Measurements from ENCODE around the gene SGPL1.

The SGPL1 gene

GRCh38 chr10:70780772-70781171, 35.0 kb upstream of the SGPL1 start:
- no peak for DNase-seq

GRCh38 chr10:70781461-70782051, 34.2 kb upstream of the SGPL1 start:
- no peak for DNase-seq

- DNase-seq: no peak
Measured at GRCh38 chr10:70782086-70782745, 33.5 kb upstream of the SGPL1 start.

DNA sequence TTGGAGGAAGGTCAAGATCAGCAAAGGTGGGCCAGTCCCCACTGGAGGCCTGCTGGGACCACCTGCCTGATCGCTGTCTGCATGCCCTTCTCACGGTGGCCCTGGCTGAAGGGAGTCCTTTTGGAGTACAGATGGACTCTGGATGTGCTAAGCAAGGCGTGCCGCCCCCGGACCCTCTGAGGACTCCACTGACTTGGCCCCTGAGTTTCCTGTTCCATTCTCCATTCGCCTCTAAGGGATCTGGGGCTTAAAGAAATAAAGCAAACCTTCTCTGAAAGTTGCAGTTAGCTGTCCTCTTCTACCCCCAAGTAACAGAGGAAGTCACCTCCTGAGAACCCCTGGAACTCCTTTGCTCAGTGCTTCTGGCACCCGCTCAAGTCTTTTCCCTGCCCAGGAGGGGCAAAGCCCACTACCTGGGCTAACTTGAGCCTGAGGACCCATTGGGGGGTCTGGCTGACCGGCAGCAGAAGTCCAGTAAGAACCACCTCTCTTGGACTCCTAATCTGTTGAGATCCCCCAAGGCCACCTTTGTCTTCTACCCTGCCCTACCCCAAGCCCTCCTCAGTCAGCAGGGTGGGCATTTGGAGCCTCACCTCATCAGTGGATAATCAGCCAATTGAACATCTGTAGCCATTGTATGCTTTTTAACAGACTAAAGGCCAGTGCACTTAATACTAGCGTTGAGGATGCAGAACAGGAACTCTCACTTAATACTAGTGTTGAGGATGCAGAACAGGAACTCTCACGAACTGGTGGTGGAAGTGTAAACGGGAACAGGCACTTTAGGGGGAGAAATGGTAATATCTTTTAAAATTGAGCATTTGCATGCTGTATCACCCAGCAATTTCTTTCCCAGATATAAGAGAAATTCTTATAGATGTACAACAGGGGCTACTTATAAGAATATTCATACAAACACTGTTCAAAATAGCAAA, 32.7 kb upstream of the SGPL1 start:
- DNase-seq: no peak

DNA sequence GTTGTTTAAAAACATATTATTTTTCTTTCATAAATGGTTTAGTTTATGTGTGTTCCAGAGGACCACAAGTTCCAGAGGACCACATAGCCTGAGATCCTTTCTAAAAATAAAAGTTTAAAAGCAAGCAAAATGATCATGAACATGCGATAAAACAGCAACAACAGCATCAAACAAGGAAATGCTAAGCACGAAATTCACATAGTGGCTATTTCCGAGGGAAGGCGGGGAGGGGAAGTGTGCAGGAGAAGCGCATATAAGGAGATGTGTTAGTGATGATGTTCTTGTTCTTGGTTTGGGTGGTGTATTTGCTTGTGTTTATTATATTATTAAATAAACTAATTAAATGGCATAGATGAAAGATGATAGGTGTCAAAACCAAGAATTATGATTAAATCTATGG, 31.7 kb upstream of the SGPL1 start:
- DNase-seq: no peak

DNA sequence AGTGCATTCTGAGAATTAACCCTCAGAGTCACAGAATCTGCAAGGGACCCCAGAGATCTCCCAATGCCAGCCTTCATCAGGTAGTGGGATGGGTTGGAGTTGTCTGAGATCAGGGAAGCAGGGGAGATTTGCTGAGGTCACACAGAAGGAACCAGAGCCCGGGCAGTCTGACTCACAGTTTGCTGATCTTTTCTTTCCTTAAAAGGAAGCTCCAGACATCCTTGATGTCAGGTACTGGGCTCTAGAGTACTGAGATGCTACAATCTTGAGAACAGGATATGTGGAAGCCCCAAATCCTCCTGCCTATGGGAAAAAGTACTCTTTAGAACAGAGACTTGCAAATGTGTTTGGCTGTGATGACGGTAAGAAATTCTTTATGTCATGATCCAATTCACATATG, 31.3 kb upstream of the SGPL1 start:
- DNase-seq: no peak

- DNase-seq: no peak
Measured at GRCh38 chr10:70785190-70785589, 30.6 kb upstream of the SGPL1 start, which contains the start of gene TBATA. Gene TBATA, minus strand, starts transcription at chr10:70785377. Its CDS starts 1,998 bp downstream, at chr10:70783379.

DNA sequence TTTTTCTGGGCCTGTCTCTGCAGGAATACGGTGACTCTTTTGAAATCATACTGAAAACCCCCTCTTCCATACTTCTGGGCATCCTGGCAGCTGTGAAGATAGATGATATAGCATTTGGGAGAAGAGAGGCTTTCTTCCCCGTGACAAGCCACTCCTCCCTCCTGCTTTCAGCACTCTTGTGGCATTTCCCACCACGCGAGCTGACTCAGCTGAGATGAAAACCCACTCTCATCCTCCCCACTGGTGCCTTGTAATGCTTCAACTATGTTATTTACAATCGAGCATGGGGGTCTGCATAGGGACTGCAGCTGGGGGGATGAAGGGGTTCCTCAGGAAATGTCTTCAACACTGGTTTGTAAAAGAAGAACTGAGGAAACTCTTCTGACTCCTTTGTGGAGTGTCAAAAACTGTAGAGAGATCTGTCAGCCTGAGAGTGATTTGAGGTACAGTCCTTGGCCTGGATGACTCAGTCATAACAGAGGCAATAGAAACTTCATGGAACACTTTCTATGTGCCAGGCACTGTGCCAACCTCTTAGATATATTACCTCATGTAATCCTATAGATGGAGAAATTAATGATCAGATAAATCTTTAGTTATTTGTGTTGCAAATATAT, 28.8 kb upstream of the SGPL1 start:
- no peak for DNase-seq

- DNase-seq: no peak
Measured at GRCh38 chr10:70791386-70792039, 24.2 kb upstream of the SGPL1 start.

- DNase-seq: no peak
Measured at GRCh38 chr10:70795613-70796012, 20.1 kb upstream of the SGPL1 start.

DNA sequence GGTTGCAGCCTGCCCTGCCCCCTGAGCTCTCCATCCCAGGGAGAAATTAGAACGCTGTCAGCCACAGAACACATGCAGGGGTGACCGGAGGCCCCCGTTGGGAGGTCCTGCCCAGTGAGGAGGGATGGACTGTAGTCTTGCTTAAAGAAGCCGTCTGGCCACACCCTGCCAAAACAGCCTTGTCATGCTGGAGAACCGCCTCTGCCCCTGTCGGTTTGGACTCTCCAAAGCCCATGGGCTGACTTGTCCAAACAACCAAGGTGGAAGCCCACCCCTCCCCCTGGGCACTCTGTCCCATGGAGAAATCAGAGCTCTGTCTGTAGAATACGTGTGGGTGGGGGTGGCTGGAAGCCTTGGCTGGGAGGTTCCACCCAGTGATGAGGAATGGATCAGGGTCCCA, 17.9 kb upstream of the SGPL1 start:
- no peak for DNase-seq

- DNase-seq: no peak
Measured at GRCh38 chr10:70799124-70799523, 16.6 kb upstream of the SGPL1 start.

DNA sequence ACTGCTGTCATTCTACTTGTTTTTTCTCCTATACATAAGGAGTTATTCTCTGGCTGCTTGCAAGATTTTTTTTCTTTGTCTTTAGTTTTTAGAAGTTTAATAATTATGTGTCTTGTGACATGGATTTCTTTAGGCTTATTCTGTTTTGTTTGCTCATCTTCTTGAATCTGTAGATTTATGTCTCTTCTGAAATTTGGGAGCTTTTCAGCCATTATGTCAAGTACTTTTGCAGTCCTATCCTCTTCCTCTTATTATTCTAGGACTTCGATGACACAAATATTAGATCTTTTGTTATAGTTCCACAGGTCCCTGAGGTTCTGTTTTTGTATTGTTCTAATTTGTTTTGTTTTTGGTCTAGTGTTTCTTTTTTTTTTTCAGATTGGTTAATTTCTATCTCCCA, 13.9 kb upstream of the SGPL1 start:
- no peak for DNase-seq

GRCh38 chr10:70803775-70804420, 11.8 kb upstream of the SGPL1 start:
- DNase-seq: no peak

GRCh38 chr10:70804421-70804808, 11.3 kb upstream of the SGPL1 start:
- no peak for DNase-seq

DNA sequence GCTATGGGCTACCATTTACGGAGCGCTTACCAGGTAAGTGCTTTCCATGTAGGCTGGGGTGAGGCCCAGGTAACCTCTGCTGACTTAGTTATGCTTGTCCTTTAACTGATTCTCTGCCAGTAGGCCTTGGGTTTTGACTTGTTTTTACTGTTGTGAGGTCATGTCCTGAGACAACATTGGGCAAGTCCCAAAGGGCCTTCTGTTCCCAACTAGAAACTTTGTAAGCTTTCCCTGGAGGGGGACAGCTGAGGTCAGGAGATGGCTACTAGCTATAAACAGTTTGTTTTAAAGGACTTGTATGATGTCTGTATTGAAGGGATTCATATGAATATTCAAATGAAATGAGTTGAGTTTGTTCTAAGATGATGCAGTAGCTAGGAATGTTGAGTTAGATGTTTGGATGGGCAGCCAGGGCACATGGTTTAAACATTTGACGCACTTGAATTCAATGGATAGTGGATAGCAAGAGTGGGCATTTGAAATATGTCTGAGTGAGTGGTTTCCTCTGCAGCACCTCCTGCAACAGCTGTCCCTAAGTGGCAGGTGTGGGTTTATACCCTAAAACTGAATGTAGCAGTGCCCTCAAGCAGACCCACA, 10.0 kb upstream of the SGPL1 start:
- DNase-seq: no peak

- DNase-seq: no peak
Measured at GRCh38 chr10:70806841-70807240, 8.9 kb upstream of the SGPL1 start.

DNA sequence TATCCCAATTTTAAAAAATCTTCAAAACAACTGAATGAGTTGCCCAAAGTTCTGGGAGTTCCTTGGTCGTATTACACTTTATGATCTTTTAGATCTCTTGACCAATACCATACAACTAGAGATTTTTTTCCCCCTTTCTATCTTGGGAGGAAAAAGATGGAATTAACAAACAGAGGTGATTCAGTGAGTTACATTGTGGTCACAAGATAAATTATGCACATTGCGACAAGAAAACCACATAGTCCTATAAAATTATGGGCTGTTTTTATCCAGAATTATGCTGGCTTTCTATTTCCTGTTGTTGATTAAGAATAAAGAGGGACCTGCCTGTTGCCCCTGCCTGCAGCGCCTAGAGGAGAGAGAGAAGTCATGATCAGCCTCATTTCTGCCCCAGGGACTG, 8.2 kb upstream of the SGPL1 start:
- DNase-seq: no peak

DNA sequence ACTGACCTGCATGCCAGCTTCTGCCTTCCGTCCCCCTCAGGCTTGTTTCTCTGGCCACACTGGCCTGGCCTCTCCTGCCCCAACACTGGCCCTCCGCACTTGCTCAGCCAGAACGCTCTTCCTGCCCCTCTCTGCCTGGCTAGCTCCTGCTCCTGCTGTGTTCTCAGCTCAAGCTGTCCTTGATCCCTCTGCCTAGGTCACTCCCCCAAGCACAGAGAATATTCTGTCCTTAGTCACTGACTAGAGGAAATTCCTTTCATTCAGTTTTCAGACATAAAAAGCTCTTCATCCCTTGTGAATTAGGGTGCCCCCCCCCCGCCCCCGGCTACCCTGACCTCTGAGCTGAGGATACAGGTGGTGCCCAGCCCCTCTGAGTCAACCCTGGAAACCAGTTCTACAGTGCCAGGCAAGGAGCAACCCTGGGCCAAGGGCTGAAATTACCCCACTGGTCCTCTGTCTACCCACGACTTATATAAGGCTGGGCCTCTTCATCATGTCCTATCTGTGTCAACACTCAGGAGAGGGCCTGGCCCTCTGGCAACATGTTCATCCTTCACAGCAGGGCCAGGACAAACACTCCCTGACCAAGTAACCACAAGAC, 6.6 kb upstream of the SGPL1 start:
- no peak for DNase-seq

- DNase-seq: no peak
Measured at GRCh38 chr10:70809726-70810125, 6.0 kb upstream of the SGPL1 start.

- no peak for DNase-seq
Measured at GRCh38 chr10:70810967-70811366, 4.8 kb upstream of the SGPL1 start.

Measured in right hindlimb (tissue), 1 donor.